HG02970 (cell line): Measurements from ENCODE around the gene RPL35A.
A peak's percentile ranks its signal among the peaks of the same experiment; 100 is the strongest.
"Not testable (repeated sequence)": the region's sequence is repeated elsewhere in the genome, so short reads cannot be mapped to it uniquely, and the experiment has no call there.

ENCODE experiments used
- ATAC-seq: cut with Tn5 transposase; IDR thresholded peaks from one replicate; pipeline ENCODE4 v1.9.1; 2021; ENCODE audit warnings: mild to moderate bottlenecking, moderate library complexity, moderate number of reproducible peaks; ENCODE audit not compliant: unreplicated experiment, low FRiP score

The RPL35A gene

DNA sequence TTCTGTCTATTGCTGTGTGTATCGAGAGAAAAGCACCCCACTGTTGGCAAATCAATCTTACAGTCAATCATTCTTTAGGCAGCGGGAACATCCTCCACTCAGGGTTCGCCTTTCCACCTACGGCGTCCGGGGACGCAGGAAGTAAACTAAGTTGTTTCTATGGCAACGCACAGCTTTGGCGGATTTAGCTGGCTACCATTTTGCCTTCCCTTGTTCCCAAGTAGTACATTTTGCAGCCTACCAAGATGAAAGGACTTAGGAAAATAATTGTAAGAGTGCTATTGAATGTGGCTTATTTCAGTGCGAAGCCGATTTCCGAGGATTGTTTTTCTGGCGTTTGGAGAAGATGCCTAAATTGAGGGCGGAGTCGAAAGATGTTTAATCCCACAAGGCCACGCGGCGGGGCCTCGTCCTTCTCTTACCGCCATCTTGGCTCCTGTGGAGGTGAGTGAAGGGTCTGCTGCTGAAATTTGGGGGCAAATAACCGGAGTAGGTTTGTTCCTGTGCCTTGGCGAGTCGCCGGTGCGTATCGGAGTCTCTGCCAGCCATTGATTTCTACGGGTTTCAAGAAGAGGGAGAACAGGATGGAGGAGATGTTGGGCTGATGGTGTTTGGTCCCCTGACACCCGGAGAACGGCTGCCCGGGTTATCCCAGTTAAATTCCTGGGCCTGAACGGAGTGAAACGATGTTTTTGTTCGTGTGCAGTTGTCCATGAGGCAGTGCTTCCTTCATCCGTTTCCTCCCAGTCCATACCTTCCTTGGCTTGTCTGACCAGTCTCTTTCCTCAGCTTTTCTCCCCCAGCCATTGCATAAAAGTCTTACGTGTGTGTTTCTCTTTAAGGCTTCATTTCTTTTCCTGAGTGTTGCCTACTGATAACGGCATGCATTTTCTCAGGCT is at the start of gene RPL35A:
Gene RPL35A (plus strand): TSS at position 413 of the 899 bp plus-strand sequence. CDS start 778 bp downstream, outside the sequence.
- ATAC-seq = peak; percentile 91

DNA sequence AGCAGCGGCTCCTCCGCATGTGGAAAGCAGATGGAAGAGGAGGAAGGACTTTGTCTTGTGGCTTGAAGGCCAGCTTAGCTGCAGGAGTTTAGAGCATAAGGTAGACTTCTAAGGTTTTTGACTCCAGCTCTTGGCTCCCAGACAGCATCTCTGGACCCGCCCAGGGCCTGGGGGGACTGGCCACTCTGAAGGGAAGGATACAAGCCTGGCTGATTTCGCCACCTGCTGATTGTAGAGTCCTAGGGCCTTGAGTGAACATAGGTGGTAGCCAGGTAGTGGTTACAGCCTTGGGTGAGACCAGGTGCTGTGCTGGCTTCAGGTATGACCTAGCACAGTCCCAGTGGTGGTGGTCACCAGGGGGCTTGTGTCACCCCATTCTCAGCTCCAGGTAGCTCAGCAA is 48.4 kb upstream of the RPL35A start:
- no peak for ATAC-seq

DNA sequence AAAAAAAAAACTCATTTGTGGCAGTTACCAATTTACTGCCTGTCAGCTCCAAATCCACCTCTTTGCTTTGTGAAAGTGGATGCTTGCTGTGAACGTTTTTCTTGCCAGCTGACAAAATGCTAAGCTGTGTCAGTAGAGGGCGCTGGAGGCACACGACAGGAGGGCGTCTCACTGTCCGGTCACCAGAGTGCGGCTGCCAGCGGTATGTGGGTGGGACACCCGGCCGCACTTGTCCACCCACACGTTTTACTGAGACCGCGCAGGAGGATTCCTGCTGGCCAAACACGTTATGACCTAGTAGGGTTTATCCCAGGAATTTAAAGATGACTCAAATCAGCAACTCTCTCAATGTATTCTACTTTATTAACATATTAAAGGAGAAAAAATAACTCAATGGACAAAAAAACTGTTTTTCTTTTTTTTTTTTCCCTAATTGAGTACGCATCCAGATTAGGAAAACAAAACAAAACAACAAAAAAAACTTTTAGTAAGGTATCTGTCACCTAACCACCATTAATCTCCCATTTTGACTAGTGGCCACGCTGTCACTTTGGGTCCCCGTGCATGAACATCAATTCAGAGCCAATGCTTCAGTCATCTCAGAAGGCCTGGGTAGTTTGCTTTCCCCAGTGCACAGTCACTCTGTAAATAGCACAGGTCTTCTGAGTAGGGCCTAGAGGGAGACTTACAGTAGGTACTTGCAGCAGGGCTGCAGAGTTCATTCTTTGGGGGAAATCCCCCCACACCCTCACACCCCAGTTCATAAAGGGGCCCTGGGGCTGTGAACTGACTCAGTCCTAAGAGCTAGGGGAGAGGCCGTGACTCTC is 43.8 kb upstream of the RPL35A start:
- ATAC-seq = peak; percentile 66

DNA sequence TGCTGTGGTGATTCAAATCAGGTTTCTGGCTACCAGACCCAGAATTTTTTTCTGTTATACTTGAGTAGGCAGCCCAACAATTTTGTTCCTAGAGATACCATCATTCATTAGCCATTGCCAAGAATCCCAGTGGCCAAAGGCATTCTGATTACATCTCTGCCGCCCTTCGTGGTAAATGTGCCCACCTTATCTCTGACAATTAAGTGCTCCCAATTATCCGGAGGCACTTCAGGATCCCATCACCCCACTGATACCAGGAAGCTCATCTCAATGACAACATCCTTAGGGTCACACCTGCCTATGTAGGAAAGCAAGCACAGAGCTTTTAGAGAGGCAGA is 43.2 kb upstream of the RPL35A start:
- no peak for ATAC-seq

DNA sequence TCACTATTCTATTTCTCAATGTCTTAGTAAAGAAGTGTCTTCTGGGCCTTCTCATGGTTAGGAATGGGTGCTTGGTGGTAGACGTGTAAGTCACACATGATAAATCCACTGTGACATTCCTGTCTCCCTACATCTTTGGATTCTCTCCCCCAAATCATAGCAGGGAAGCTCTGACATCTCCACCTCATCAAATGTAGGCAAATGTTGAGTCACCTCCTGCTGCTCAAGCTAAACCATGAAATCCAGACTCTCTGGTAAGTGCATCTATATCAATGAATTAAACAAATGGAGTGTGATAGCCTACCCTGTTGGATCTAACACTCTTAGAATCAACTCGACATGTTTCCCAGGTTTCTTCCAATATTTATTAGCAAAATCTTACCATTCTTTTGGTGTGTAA is 42.8 kb upstream of the RPL35A start:
- ATAC-seq = no peak

DNA sequence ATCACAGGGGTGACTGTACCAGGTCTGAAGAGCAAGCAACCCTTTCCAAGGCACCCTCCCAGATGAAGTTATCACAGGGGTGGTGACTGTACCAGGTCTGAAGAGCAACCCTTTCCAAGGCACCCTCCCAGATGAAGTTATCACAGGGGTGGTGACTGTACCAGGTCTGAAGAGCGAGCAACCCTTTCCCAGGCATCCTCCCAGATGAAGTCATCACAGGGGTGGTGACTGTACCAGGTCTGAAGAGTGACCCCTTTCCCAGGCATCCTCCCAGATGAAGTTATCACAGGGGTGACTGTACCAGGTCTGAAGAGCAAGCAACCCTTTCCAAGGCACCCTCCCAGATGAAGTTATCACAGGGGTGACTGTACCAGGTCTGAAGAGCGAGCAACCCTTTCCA is 41.4 kb upstream of the RPL35A start:
- ATAC-seq = not testable (repeated sequence)

DNA sequence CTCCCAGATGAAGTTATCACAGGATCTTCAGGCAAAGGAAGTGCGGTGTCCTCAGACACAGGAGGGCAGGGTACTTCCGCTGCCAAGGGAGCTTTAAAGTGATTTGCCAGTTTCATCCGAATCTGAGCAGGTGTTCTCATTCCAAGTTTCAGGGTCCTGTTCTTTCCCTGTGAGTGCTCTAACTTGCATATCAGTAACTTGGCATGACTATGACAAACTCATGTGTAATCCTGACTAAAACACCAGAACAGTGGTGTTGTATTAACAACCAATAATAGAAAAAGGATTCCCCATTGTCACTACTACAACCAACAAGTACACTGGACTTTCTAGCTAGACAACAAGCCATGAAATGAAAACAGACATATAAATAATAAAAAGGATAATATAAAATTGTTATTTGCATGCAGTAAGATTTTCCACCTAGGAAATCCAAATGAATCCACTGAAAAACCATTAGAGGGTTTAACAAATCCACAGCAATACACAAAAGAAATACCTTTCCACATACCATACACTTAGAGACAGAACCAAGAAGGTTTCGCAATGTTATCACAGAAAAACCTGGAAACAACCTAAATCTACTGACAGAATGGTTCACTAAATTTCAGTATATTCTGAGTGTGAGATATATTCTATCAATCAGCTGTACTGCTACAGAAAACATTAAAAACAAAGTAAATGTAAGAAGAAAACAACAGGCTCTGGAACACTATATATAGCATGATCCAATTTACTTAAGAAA is 40.9 kb upstream of the RPL35A start:
- ATAC-seq = no peak

DNA sequence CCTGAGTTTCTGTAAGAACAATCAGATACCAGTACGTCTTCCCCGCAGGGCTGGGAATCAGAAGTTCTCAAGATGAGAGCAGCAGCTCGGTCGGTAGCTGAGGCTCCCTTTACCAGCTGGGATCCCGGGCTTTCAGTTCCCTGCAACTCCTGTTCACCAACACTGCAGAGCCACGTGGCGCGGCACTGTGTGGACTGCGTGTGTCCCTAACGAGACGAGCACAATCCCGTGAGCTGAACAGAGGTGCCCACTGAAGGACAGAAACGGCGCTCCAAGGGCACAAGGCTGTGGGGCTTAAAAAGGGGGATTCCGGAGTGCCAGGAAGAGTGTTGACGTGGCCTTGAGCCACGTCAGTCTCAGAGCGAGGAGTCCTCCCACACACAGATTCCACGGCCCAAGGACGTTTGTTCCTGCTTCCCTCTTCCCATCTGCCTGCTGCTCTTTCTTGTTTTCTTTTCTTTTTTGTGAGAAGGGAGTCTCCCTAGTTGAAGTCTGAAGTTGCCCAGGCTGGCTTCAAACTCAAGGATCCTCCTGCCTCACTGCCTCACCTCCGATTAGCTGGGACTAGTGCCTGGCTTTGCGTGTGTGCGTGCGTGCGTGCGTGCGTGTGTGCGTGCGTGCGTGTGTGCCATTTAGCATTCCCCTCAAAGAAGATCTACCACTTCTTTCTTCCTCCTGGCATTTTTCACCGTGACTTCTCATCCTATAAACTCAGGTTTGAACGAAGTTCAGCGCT is 37.1 kb upstream of the RPL35A start:
- ATAC-seq = no peak

DNA sequence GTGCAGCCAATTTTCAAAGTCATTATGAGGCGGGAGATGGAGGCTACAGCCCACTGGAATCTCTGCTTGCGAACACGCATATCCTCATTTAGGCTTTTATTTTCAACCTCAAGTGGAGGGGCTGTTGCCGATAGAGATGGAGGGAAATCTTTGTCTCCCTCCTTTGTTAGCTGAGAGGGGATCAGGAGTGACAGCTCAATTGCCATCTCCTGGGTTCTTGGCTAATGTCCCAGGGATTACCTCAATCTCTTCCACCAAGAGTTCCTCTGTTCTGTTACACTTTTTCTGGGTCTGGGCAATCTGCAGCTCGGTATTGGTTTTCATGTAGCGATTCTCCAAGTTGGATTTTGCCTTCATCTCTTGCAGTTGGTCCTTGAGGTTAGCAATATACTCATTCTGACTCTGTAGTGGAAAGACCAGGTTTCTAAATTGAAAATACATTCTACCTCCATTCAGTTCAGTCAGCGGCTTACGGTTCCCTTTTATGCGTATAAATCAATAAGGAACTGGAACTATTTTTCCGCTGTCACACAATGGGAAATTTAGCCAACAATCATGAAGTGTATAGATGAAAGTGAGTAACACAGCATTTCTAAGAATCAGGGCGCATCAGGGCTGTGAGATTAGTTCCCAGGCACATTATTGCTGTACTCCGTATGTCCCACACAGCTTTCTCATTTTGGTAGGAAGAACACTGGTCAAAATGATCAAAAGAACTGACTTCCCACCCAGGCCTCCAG is 36.2 kb upstream of the RPL35A start:
- ATAC-seq = no peak

DNA sequence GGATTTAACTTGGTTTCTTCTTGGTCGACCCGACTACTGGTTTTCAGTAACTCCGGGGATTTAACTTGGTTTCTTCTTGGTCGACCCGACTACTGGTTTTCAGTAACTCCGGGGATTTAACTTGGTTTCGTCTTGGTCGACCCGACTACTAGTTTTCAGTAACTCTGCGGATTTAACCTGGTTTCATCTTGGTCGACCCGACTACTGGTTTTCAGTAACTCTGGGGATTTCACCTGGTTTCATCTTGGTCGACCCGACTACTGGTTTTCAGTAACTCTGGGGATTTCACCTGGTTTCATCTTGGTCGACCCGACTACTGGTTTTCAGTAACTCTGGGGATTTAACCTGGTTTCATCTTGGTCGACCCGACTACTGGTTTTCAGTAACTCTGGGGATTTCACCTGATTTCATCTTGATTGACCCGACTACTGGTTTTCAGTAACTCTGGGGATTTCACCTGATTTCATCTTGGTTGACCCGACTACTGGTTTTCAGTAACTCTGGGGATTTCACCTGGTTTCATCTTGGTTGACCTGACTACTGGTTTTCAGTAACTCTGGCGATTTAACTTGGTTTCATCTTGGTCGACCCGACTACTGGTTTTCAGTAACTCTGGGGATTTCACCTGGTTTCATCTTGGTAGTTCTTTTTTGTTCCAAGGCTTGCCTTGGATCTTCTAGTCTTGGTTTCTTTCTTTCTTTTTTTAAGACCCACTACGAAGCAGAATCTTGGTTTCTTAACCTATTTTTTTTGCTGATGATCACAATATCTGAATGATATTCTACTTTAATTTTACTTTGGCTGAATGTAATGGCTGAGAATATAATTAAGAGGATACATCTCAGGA is 28.3 kb upstream of the RPL35A start:
- not testable (repeated sequence) for ATAC-seq

DNA sequence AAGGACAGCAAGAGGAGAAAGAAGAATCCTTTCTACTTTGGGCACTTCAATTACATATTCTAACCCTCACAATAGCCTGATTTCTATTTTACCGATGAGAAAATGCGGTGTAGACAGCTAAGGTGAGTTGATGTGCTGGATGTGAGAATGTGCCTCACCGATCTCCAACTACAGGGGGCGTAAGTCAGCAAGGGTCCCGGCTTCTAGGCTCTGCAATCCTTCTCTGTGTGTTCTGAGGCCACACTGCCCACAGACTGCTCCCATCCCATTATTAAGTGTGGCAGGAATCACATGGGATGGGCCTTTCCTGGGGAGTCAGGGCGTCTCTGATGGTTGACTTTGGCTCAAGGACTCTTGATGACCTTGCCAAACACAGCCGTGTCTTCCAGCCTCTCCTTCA is 23.6 kb upstream of the RPL35A start:
- ATAC-seq = no peak

DNA sequence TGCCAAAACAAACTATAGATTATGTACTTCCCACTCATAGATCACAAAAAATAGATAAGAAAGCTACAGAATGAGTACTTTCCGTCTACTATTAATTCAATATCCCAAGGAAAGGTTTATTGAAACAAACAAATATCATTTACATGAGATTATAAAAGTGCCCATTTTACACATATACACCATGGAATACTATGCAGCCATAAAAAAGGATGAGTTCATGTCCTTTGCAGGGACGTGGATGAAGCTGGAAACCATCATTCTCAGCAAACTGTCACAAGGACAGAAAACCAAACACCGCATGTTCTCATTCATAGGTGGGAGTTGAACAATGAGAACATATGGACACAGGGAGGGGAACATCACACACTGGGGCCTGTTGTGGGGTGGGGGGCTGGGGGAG is 22.4 kb upstream of the RPL35A start:
- not testable (repeated sequence) for ATAC-seq

DNA sequence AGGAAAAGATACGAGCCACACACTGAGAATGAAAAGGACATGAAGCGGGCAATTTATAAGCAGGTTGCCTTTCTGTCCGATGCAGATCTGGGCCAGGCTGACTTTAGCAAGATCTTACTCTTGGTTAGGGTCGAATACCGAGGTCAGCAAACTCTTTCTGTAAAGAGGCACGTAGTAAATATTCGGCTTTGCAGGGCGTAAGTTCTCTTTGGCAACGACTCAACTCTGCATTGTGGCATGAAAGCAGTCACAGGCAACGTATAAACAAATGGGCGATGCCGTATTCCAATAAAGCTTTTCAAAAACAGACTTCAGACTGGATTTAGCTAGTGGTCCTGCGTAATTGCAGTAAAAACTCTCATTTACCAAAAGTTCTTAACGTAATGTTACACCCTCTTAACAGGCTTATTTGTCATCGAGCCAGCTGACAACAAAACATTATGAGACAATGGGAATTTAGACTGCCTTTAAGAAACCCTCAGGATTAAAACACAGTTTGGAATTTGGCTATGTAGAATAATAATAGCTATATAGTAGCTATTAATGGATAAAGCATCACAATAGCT is 13.1 kb upstream of the RPL35A start:
- ATAC-seq = no peak

DNA sequence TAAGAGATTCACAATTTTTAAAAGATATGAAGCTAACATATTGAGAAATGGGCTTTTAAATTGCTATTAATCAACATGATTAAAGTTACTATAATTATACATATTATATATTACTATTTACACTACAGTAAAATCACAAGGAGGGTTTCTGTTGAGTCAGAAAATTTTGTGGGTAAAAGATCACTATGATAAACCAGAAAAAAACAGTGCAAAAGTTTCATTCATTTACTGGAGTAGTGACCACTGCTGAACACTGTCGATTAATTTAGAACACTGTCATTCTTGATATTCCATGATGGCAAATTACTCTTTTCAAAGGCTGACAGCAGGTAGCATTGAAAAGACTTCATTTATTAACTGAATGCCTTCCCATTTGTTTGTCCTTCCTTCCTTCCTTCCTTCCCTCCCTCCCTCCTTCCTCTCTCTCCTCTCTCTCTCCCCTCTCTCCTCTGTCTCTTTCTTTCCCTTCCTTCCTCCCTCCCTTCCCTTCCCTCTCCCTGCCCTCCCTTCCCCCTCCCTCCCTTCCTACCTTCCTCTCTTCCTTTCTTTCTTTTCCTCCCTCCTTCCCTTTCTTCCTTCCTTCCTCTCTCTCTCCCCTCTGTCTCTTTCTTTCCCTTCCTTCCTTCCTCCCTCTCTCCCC is 9.1 kb upstream of the RPL35A start:
- ATAC-seq = no peak

DNA sequence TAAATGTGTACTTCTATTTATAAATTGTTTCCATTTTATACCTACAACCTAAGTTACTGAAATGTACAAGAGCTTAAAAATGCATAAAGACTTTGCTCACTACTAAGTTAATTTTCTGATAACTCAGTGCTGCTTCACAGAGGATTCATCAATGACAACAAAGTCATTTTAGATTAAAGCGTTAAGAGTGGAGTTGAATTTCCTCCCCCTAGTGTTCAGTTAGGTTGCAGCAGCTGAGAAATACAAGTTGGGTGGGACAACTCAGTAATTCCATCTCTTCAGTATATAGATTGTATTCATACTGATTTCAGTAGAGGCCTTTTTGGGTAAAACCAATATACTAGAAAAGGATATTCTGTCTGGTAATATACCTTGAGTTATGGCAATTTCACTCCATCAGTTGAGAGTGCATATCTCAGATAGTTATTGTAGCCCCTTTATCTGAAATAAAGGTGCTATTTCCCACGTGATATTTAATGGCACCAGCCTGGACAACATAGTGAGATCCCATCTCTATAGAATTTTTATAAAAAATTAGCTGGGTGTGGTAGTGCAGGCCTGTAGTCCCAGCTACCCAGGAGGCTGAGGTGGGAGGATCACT is 6.9 kb upstream of the RPL35A start:
- ATAC-seq = no peak

DNA sequence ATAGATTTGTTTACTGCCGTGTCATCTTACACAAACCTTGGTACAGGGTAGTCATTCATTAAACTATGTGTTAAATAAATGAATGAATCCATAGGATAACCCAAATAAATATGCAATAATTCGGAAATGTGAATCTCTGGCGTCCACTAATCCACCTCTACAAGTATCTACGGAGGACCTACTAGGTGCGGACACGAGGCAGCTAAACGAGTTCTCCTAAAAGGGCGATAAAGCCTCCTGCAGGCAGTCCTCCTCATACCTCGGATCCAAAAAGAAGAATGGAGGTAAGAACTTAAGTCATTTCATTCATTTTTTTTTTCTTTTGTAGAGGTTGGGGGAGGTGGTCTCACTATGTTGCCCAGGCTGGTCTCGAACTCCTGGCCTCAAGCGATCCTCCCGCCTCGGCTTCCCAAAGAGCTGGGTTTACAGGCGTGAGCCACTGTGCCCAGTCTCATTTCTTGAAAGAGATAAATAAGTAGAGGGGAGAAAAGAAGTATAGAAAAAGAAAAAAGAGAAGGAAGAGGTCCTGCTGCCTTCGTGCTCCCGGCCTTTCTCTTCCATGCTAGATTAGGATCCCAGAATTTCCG is 706 bp upstream of the RPL35A start:
- no peak for ATAC-seq

DNA sequence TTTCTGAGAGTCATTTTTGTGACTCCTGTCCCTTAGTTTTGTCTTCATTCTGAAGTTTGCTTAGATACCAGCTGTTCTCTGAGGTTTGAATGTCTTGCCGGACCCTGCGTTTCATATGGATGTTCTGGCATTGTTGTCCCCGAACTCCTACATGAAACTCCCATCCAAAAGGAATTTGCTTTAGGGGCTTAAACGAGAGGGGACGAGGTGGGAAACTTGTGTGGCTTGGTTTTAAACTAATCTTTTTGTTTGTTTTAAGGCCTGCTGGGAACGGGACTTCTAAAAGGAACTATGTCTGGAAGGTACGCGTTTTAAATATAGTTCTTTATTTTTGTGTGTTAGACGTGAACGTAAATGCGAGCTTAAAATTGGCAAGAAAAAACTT is 679 bp downstream of the RPL35A start:
- no peak for ATAC-seq
